ENCODE data around the gene BCAN.
A peak's percentile ranks its signal among the peaks of the same experiment; 100 is the strongest.
"Not testable (repeated sequence)": the region's sequence is repeated elsewhere in the genome, so short reads cannot be mapped to it uniquely, and the experiment has no call there.

BCAN gene

GRCh38 chr1:156601892-156602291, 40.0 kb upstream of the BCAN start:
- Histone ChIP-seq H4K8ac (ENCODE audit: low read length) (no peak overlapping the region), H2AFZ (ENCODE audit: low read depth, low read length) (peak overlapping the region; percentile 74), H2BK5ac (ENCODE audit: low read depth, low read length, poor library complexity, severe bottlenecking) (no peak overlapping the region), H2AK5ac (ENCODE audit: low read length, severe bottlenecking) (peak overlapping the region; percentile 31), H3K27ac (ENCODE audit: low read length, poor library complexity, severe bottlenecking) (peak overlapping the region; percentile 72), H3K9me3 (ENCODE audit: control insufficient read depth, low read length) (no peaks in the 10 kb centered on the region), H3K79me1 (replicated peaks; ENCODE audit: low read length, poor library complexity, severe bottlenecking) (peaks cover 21% of the 10 kb centered on the region), H2BK15ac (ENCODE audit: low read depth, poor library complexity, severe bottlenecking) (peak overlapping the region; percentile 37), H3K9ac (ENCODE audit: low read length) (peak overlapping the region; percentile 97), H3K36me3 (ENCODE audit: control insufficient read depth in 1 of 2, insufficient read depth in 2 of 2, low read depth in 1 of 2, low read length in 2 of 2) (peaks cover 8 to 26% of the 10 kb centered on the region in 2 experiments), H3K14ac (ENCODE audit: low read length in 2 of 2) (no peak overlapping the region), H3K4ac (ENCODE audit: low read depth in 1 of 2, low read length in 2 of 2) (peak overlapping the region in 1 of 2 experiments; percentile 74), H3K4me2 (ENCODE audit: low read length, poor library complexity, severe bottlenecking) (peak overlapping the region; percentile 69), H3K18ac (ENCODE audit: low read depth in 1 of 2, low read length in 2 of 2) (no peak overlapping the region), H2BK120ac (ENCODE audit: low read depth, low read length) (no peak overlapping the region), H2BK12ac (ENCODE audit: low read length in 2 of 2) (no peak overlapping the region), H3K4me3 (ENCODE audit: insufficient read depth in 1 of 2, low read depth in 1 of 2, low read length in 2 of 2) (peak overlapping the region in 1 of 2 experiments; percentile 98), H3K27me3 (ENCODE audit: control insufficient read depth in 1 of 2, insufficient read depth in 1 of 2, low read length in 2 of 2) (no peaks in the 10 kb centered on the region), H3K23ac (ENCODE audit: low read length in 2 of 2) (no peak overlapping the region), H4K91ac (ENCODE audit: low read length) (no peak overlapping the region), H3K4me1 (ENCODE audit: control insufficient read depth, insufficient read depth, low read depth, low read length) (peaks cover 6% of the 10 kb centered on the region)
- no peak for DNase-seq
- 85% methylated on average over 12 of the region's 12 CpGs for WGBS

GRCh38 chr1:156602557-156602993, 39.3 kb upstream of the BCAN start:
- peaks cover 7 to 19% of the 10 kb centered on the region in 2 experiments for H3K36me3 ChIP-seq (ENCODE audit: control insufficient read depth in 1 of 2, insufficient read depth in 2 of 2, low read depth in 1 of 2, low read length in 2 of 2)
- 48% methylated on average over 10 of the region's 10 CpGs for WGBS
- H4K91ac ChIP-seq (ENCODE audit: low read length): no peak overlapping the region
- no peak overlapping the region for H3K18ac ChIP-seq (ENCODE audit: low read depth in 1 of 2, low read length in 2 of 2)
- DNase-seq: no peak
- H2AK5ac ChIP-seq (ENCODE audit: low read length, severe bottlenecking): no peak overlapping the region
- H3K27me3 ChIP-seq (ENCODE audit: control insufficient read depth in 1 of 2, insufficient read depth in 1 of 2, low read length in 2 of 2): no peaks in the 10 kb centered on the region
- H3K9ac ChIP-seq (ENCODE audit: low read length): no peak overlapping the region
- no peak overlapping the region for H2BK5ac ChIP-seq (ENCODE audit: low read depth, low read length, poor library complexity, severe bottlenecking)
- H2BK12ac ChIP-seq (ENCODE audit: low read length in 2 of 2): no peak overlapping the region
- H3K9me3 ChIP-seq (ENCODE audit: control insufficient read depth, low read length): no peaks in the 10 kb centered on the region
- no peak overlapping the region for H3K27ac ChIP-seq (ENCODE audit: low read length, poor library complexity, severe bottlenecking)
- peaks cover 17% of the 10 kb centered on the region for H3K79me1 ChIP-seq (replicated peaks; ENCODE audit: low read length, poor library complexity, severe bottlenecking)
- no peak overlapping the region for H2BK120ac ChIP-seq (ENCODE audit: low read depth, low read length)
- H3K4ac ChIP-seq (ENCODE audit: low read depth in 1 of 2, low read length in 2 of 2): no peak overlapping the region
- H3K14ac ChIP-seq (ENCODE audit: low read length in 2 of 2): no peak overlapping the region
- H2BK15ac ChIP-seq (ENCODE audit: low read depth, poor library complexity, severe bottlenecking): no peak overlapping the region
- no peak overlapping the region for H3K23ac ChIP-seq (ENCODE audit: low read length in 2 of 2)
- H2AFZ ChIP-seq (ENCODE audit: low read depth, low read length): peak overlapping the region; percentile 84
- H3K4me3 ChIP-seq (ENCODE audit: insufficient read depth in 1 of 2, low read depth in 1 of 2, low read length in 2 of 2): no peak overlapping the region
- peaks cover 6% of the 10 kb centered on the region for H3K4me1 ChIP-seq (ENCODE audit: control insufficient read depth, insufficient read depth, low read depth, low read length)
- H3K4me2 ChIP-seq (ENCODE audit: low read length, poor library complexity, severe bottlenecking): no peak overlapping the region
- H4K8ac ChIP-seq (ENCODE audit: low read length): peak overlapping the region; percentile 66

- not testable (repeated sequence) for H3K14ac ChIP-seq (ENCODE audit: low read length in 2 of 2); H3K9ac ChIP-seq (ENCODE audit: low read length); H2BK5ac ChIP-seq (ENCODE audit: low read depth, low read length, poor library complexity, severe bottlenecking); H3K9me3 ChIP-seq (ENCODE audit: control insufficient read depth, low read length); H3K4me2 ChIP-seq (ENCODE audit: low read length, poor library complexity, severe bottlenecking); H4K91ac ChIP-seq (ENCODE audit: low read length); H3K36me3 ChIP-seq (ENCODE audit: control insufficient read depth in 1 of 2, insufficient read depth in 2 of 2, low read depth in 1 of 2, low read length in 2 of 2); H3K4ac ChIP-seq (ENCODE audit: low read depth in 1 of 2, low read length in 2 of 2); H3K18ac ChIP-seq (ENCODE audit: low read depth in 1 of 2, low read length in 2 of 2); H2AK5ac ChIP-seq (ENCODE audit: low read length, severe bottlenecking); H2BK12ac ChIP-seq (ENCODE audit: low read length in 2 of 2); H3K4me1 ChIP-seq (ENCODE audit: control insufficient read depth, insufficient read depth, low read depth, low read length); H3K27ac ChIP-seq (ENCODE audit: low read length, poor library complexity, severe bottlenecking); H2BK15ac ChIP-seq (ENCODE audit: low read depth, poor library complexity, severe bottlenecking); H2BK120ac ChIP-seq (ENCODE audit: low read depth, low read length); H3K23ac ChIP-seq (ENCODE audit: low read length in 2 of 2); H2AFZ ChIP-seq (ENCODE audit: low read depth, low read length); DNase-seq; H3K79me1 ChIP-seq (replicated peaks; ENCODE audit: low read length, poor library complexity, severe bottlenecking); H4K8ac ChIP-seq (ENCODE audit: low read length); H3K4me3 ChIP-seq (ENCODE audit: insufficient read depth in 1 of 2, low read depth in 1 of 2, low read length in 2 of 2)
- 81% methylated on average over 4 of the region's 4 CpGs for WGBS
- H3K27me3 ChIP-seq (ENCODE audit: control insufficient read depth in 1 of 2, insufficient read depth in 1 of 2, low read length in 2 of 2): peaks cover 9 to 13% of the 10 kb centered on the region in 2 experiments
Measured at GRCh38 chr1:156607344-156607743, 34.6 kb upstream of the BCAN start.

- H3K4ac ChIP-seq (ENCODE audit: low read depth in 1 of 2, low read length in 2 of 2): no peak overlapping the region
- no peak overlapping the region for H2BK5ac ChIP-seq (ENCODE audit: low read depth, low read length, poor library complexity, severe bottlenecking)
- no peak overlapping the region for H3K4me3 ChIP-seq (ENCODE audit: insufficient read depth in 1 of 2, low read depth in 1 of 2, low read length in 2 of 2)
- H2BK15ac ChIP-seq (ENCODE audit: low read depth, poor library complexity, severe bottlenecking): no peak overlapping the region
- H4K91ac ChIP-seq (ENCODE audit: low read length): no peak overlapping the region
- WGBS: 32% methylated on average over 7 of the region's 7 CpGs
- no peak overlapping the region for H4K8ac ChIP-seq (ENCODE audit: low read length)
- H3K4me2 ChIP-seq (ENCODE audit: low read length, poor library complexity, severe bottlenecking): no peak overlapping the region
- H3K79me1 ChIP-seq (replicated peaks; ENCODE audit: low read length, poor library complexity, severe bottlenecking): no peaks in the 10 kb centered on the region
- no peaks in the 10 kb centered on the region for H3K36me3 ChIP-seq (ENCODE audit: control insufficient read depth in 1 of 2, insufficient read depth in 2 of 2, low read depth in 1 of 2, low read length in 2 of 2)
- H3K27ac ChIP-seq (ENCODE audit: low read length, poor library complexity, severe bottlenecking): no peak overlapping the region
- H3K18ac ChIP-seq (ENCODE audit: low read depth in 1 of 2, low read length in 2 of 2): no peak overlapping the region
- H2BK120ac ChIP-seq (ENCODE audit: low read depth, low read length): no peak overlapping the region
- no peak overlapping the region for H2BK12ac ChIP-seq (ENCODE audit: low read length in 2 of 2)
- H2AK5ac ChIP-seq (ENCODE audit: low read length, severe bottlenecking): no peak overlapping the region
- no peak overlapping the region for H3K14ac ChIP-seq (ENCODE audit: low read length in 2 of 2)
- no peaks in the 10 kb centered on the region for H3K9me3 ChIP-seq (ENCODE audit: control insufficient read depth, low read length)
- H3K23ac ChIP-seq (ENCODE audit: low read length in 2 of 2): no peak overlapping the region
- H2AFZ ChIP-seq (ENCODE audit: low read depth, low read length): no peak overlapping the region
- H3K27me3 ChIP-seq (ENCODE audit: control insufficient read depth in 1 of 2, insufficient read depth in 1 of 2, low read length in 2 of 2): peaks cover 12 to 20% of the 10 kb centered on the region in 2 experiments
- peak; percentile 79 for DNase-seq
- H3K4me1 ChIP-seq (ENCODE audit: control insufficient read depth, insufficient read depth, low read depth, low read length): no peaks in the 10 kb centered on the region
- peak overlapping the region; percentile 13 for H3K9ac ChIP-seq (ENCODE audit: low read length)
Measured at GRCh38 chr1:156608036-156608674, 33.8 kb upstream of the BCAN start.
